ENCODE measurements around the gene ABI3BP.

DNA sequence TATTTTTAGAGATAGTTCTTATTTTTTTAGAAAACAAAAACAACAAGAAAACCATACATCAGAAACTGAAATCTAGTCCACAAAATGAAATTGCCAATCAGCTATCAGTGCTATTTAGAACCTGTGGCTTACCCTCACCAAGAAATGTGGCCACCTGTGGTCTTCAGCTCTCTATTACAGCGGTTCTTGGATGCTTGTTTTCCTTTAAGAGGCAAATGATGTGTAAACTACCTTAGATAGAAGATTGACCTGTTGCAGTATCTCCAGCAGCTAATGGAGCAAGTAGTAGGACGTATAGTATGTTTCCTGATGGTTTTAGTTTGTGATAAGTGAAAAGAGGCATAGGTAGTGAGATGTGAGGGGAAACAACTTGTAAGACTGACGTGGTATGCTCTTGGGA lies 262.7 kb downstream of the ABI3BP start:
- TF ChIP-seq, protein P1, sequence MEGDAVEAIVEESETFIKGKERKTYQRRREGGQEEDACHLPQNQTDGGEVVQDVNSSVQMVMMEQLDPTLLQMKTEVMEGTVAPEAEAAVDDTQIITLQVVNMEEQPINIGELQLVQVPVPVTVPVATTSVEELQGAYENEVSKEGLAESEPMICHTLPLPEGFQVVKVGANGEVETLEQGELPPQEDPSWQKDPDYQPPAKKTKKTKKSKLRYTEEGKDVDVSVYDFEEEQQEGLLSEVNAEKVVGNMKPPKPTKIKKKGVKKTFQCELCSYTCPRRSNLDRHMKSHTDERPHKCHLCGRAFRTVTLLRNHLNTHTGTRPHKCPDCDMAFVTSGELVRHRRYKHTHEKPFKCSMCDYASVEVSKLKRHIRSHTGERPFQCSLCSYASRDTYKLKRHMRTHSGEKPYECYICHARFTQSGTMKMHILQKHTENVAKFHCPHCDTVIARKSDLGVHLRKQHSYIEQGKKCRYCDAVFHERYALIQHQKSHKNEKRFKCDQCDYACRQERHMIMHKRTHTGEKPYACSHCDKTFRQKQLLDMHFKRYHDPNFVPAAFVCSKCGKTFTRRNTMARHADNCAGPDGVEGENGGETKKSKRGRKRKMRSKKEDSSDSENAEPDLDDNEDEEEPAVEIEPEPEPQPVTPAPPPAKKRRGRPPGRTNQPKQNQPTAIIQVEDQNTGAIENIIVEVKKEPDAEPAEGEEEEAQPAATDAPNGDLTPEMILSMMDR (conservative IDR thresholded peaks at IDR 0.05) = no peak
- no peak for TF ChIP-seq ZFX (IDR thresholded peaks at IDR 0.05)
